ENCODE results near the gene ITGB2.

GRCh38 chr21:44893278-44893556 is 27.5 kb downstream of the ITGB2 start:
- TF ChIP-seq CTCF (IDR thresholded peaks at IDR 0.05) (no peak), POLR2A (IDR thresholded peaks at IDR 0.05) (no peak)
